ENCODE measurements around the gene CENPM.

CENPM gene

GRCh38 chr22:41976961-41977566 lies 30.1 kb upstream of the CENPM start:
- Histone ChIP-seq H3K36me3 (ENCODE audit: insufficient read depth, low read length) (no peaks in the 10 kb centered on the region), H3K9me3 (ENCODE audit: low read length) (no peaks in the 10 kb centered on the region), H3K9ac (ENCODE audit: low read length) (no peak overlapping the region), H3K4me1 (ENCODE audit: insufficient read depth, low read length) (peaks cover 3% of the 10 kb centered on the region), H3K27ac (ENCODE audit: low read depth, low read length) (no peak overlapping the region), H3K27me3 (ENCODE audit: control insufficient read depth in 1 of 2, insufficient read depth in 2 of 2, low read length in 2 of 2) (peaks cover 10 to 37% of the 10 kb centered on the region in 2 donors), H3K4me3 (ENCODE audit: low read depth in 1 of 2, low read length in 2 of 2) (peak overlapping the region in 1 of 2 donors; percentile 43)

- Histone ChIP-seq H3K9me3 (ENCODE audit: low read length) (no peaks in the 10 kb centered on the region), H3K4me3 (ENCODE audit: low read depth in 1 of 2, low read length in 2 of 2) (peak overlapping the region in 1 of 2 donors; percentile 20), H3K9ac (ENCODE audit: low read length) (no peak overlapping the region), H3K27ac (ENCODE audit: low read depth, low read length) (no peak overlapping the region), H3K27me3 (ENCODE audit: control insufficient read depth in 1 of 2, insufficient read depth in 2 of 2, low read length in 2 of 2) (peaks cover 10 to 44% of the 10 kb centered on the region in 2 donors), H3K36me3 (ENCODE audit: insufficient read depth, low read length) (no peaks in the 10 kb centered on the region), H3K4me1 (ENCODE audit: insufficient read depth, low read length) (peaks cover 3% of the 10 kb centered on the region)
These were observed 29.3 kb upstream of the CENPM start for GRCh38 chr22:41976070-41976901.

GRCh38 chr22:41975299-41976069 lies 28.5 kb upstream of the CENPM start:
- peaks cover 10 to 44% of the 10 kb centered on the region in 2 donors for H3K27me3 ChIP-seq (ENCODE audit: control insufficient read depth in 1 of 2, insufficient read depth in 2 of 2, low read length in 2 of 2)
- no peak overlapping the region for H3K4me3 ChIP-seq (ENCODE audit: low read depth in 1 of 2, low read length in 2 of 2)
- H3K9ac ChIP-seq (ENCODE audit: low read length), result no peak overlapping the region
- H3K36me3 ChIP-seq (ENCODE audit: insufficient read depth, low read length), result no peaks in the 10 kb centered on the region
- no peaks in the 10 kb centered on the region for H3K9me3 ChIP-seq (ENCODE audit: low read length)
- H3K4me1 ChIP-seq (ENCODE audit: insufficient read depth, low read length), result peaks cover 3% of the 10 kb centered on the region
- H3K27ac ChIP-seq (ENCODE audit: low read depth, low read length), result no peak overlapping the region

GRCh38 chr22:41974691-41975290 lies 27.8 kb upstream of the CENPM start:
- peaks cover 10 to 44% of the 10 kb centered on the region in 2 donors for H3K27me3 ChIP-seq (ENCODE audit: control insufficient read depth in 1 of 2, insufficient read depth in 2 of 2, low read length in 2 of 2)

GRCh38 chr22:41971431-41971830 lies 24.5 kb upstream of the CENPM start:
- Histone ChIP-seq H3K27me3 (ENCODE audit: control insufficient read depth in 1 of 2, insufficient read depth in 2 of 2, low read length in 2 of 2) (peaks cover 4 to 29% of the 10 kb centered on the region in 2 donors), H3K36me3 (ENCODE audit: insufficient read depth, low read length) (no peaks in the 10 kb centered on the region), H3K27ac (ENCODE audit: low read depth, low read length) (no peak overlapping the region), H3K4me3 (ENCODE audit: low read depth in 1 of 2, low read length in 2 of 2) (no peak overlapping the region), H3K9ac (ENCODE audit: low read length) (no peak overlapping the region), H3K9me3 (ENCODE audit: low read length) (no peaks in the 10 kb centered on the region), H3K4me1 (ENCODE audit: insufficient read depth, low read length) (peaks cover 3% of the 10 kb centered on the region)

More at GRCh38 chr22:41974691-41975290, 27.8 kb upstream of the CENPM start:
- no peaks in the 10 kb centered on the region for H3K9me3 ChIP-seq (ENCODE audit: low read length)
- no peaks in the 10 kb centered on the region for H3K36me3 ChIP-seq (ENCODE audit: insufficient read depth, low read length)
- H3K9ac ChIP-seq (ENCODE audit: low read length), result no peak overlapping the region
- H3K4me1 ChIP-seq (ENCODE audit: insufficient read depth, low read length), result peaks cover 3% of the 10 kb centered on the region
- no peak overlapping the region for H3K27ac ChIP-seq (ENCODE audit: low read depth, low read length)
- no peak overlapping the region for H3K4me3 ChIP-seq (ENCODE audit: low read depth in 1 of 2, low read length in 2 of 2)

- Histone ChIP-seq H3K9me3 (ENCODE audit: low read length) (no peaks in the 10 kb centered on the region), H3K4me1 (ENCODE audit: insufficient read depth, low read length) (no peaks in the 10 kb centered on the region), H3K4me3 (ENCODE audit: low read depth in 1 of 2, low read length in 2 of 2) (no peak overlapping the region), H3K9ac (ENCODE audit: low read length) (no peak overlapping the region), H3K36me3 (ENCODE audit: insufficient read depth, low read length) (no peaks in the 10 kb centered on the region), H3K27me3 (ENCODE audit: control insufficient read depth in 1 of 2, insufficient read depth in 2 of 2, low read length in 2 of 2) (peaks cover 4 to 20% of the 10 kb centered on the region in 2 donors), H3K27ac (ENCODE audit: low read depth, low read length) (no peak overlapping the region)
These were observed 23.6 kb upstream of the CENPM start for GRCh38 chr22:41970601-41971000.

GRCh38 chr22:41969110-41969646 lies 22.2 kb upstream of the CENPM start, which contains the start of gene SEPTIN3:
Gene SEPTIN3, plus strand, starts transcription at chr22:41969443. Its CDS starts 2,050 bp downstream, at chr22:41971493.
- H3K4me3 ChIP-seq (ENCODE audit: low read depth in 1 of 2, low read length in 2 of 2), result no peak within 1 kb of the TSS
- H3K27ac ChIP-seq (ENCODE audit: low read depth, low read length), result no peak within 1 kb of the TSS
- H3K27me3 ChIP-seq (ENCODE audit: control insufficient read depth in 1 of 2, insufficient read depth in 2 of 2, low read length in 2 of 2), result peaks cover 4 to 16% of the 10 kb centered on the region in 2 donors
- H3K4me1 ChIP-seq (ENCODE audit: insufficient read depth, low read length), result no peaks in the 10 kb centered on the region
- H3K36me3 ChIP-seq (ENCODE audit: insufficient read depth, low read length), result no peaks in the 10 kb centered on the region
- H3K9ac ChIP-seq (ENCODE audit: low read length), result no peak within 1 kb of the TSS
- no peaks in the 10 kb centered on the region for H3K9me3 ChIP-seq (ENCODE audit: low read length)

GRCh38 chr22:41968601-41969000 lies 21.6 kb upstream of the CENPM start:
- Histone ChIP-seq H3K9me3 (ENCODE audit: low read length) (no peaks in the 10 kb centered on the region), H3K9ac (ENCODE audit: low read length) (no peak overlapping the region), H3K27ac (ENCODE audit: low read depth, low read length) (no peak overlapping the region), H3K4me3 (ENCODE audit: low read depth in 1 of 2, low read length in 2 of 2) (no peak overlapping the region), H3K36me3 (ENCODE audit: insufficient read depth, low read length) (no peaks in the 10 kb centered on the region), H3K27me3 (ENCODE audit: control insufficient read depth in 1 of 2, insufficient read depth in 2 of 2, low read length in 2 of 2) (peaks cover 4 to 16% of the 10 kb centered on the region in 2 donors), H3K4me1 (ENCODE audit: insufficient read depth, low read length) (no peaks in the 10 kb centered on the region)

GRCh38 chr22:41966607-41967240 lies 19.8 kb upstream of the CENPM start:
- Histone ChIP-seq H3K27me3 (ENCODE audit: control insufficient read depth in 1 of 2, insufficient read depth in 2 of 2, low read length in 2 of 2) (peaks cover 0 to 4% of the 10 kb centered on the region in 2 donors), H3K9ac (ENCODE audit: low read length) (no peak overlapping the region), H3K9me3 (ENCODE audit: low read length) (no peaks in the 10 kb centered on the region), H3K27ac (ENCODE audit: low read depth, low read length) (no peak overlapping the region), H3K36me3 (ENCODE audit: insufficient read depth, low read length) (no peaks in the 10 kb centered on the region), H3K4me1 (ENCODE audit: insufficient read depth, low read length) (no peaks in the 10 kb centered on the region), H3K4me3 (ENCODE audit: low read depth in 1 of 2, low read length in 2 of 2) (no peak overlapping the region)

GRCh38 chr22:41966225-41966606 lies 19.3 kb upstream of the CENPM start:
- Histone ChIP-seq H3K27ac (ENCODE audit: low read depth, low read length) (no peak overlapping the region), H3K9me3 (ENCODE audit: low read length) (no peaks in the 10 kb centered on the region), H3K4me1 (ENCODE audit: insufficient read depth, low read length) (no peaks in the 10 kb centered on the region), H3K4me3 (ENCODE audit: low read depth in 1 of 2, low read length in 2 of 2) (no peak overlapping the region), H3K9ac (ENCODE audit: low read length) (no peak overlapping the region), H3K36me3 (ENCODE audit: insufficient read depth, low read length) (no peaks in the 10 kb centered on the region), H3K27me3 (ENCODE audit: control insufficient read depth in 1 of 2, insufficient read depth in 2 of 2, low read length in 2 of 2) (no peaks in the 10 kb centered on the region)

Data from muscle layer of colon (tissue), 2 donors.